ENCODE data around the gene MEIKIN. TPM values are rescaled to one million over a fixed set of nuclear protein-coding genes. Genes with fewer than 3 reads are reported as not detected.
A peak's percentile ranks its signal among the peaks of the same experiment; 100 is the strongest.

The MEIKIN gene
- total RNA-seq, 1 experiment from 2014 or later: not detected

GRCh38 chr5:131769961-131770360 is 175.5 kb downstream of the MEIKIN start:
- in situ Hi-C loops (cut with HindIII; ENCODE audit: low pct_unique_long_range_greater_than_20kb, low sequenced_read_pairs): no loop called here
- no peaks in the 10 kb centered on the region for H3K27me3 ChIP-seq (ENCODE audit: control insufficient read depth, insufficient read depth, low read length)
- ATAC-seq: 0 out of 2 replicates have a peak, but pooled peaks have one; percentile 53
- no peaks in the 10 kb centered on the region for H3K36me3 ChIP-seq (ENCODE audit: control insufficient read depth, insufficient read depth, low read length)
- no peak overlapping the region for H3K4me3 ChIP-seq (ENCODE audit: low read depth in 2 of 2, low read length in 2 of 2)
- ChIA-PET CTCF (no interaction called here), POLR2A (no interaction called here)
- no TSS peak for BruUV-seq (replicated peaks)
- H3K27ac ChIP-seq (ENCODE audit: low read length): no peak overlapping the region
- intact Hi-C loops (cut with micrococcal nuclease; ENCODE audit: unreplicated experiment): no loop called here
- H3K4me1 ChIP-seq (ENCODE audit: control insufficient read depth, insufficient read depth, low read length): peaks cover 17% of the 10 kb centered on the region; the same call in 1 of the 2 replicates
- no peak for DNase-seq (ENCODE audit: low read depth, low spot score)
- peaks cover 5% of the 10 kb centered on the region; the same call in 1 of the 2 replicates for H3K9me3 ChIP-seq (ENCODE audit: control insufficient read depth, insufficient read depth, low read depth, low read length)
- TF ChIP-seq TCF7L2 (IDR thresholded peaks at IDR 0.05; ENCODE audit: low read depth, low read length): no peak
- no peak for TF ChIP-seq REST (IDR thresholded peaks at IDR 0.05; ENCODE audit: insufficient read depth in 1 of 2, low read depth in 2 of 2, low read length in 1 of 2)
- no peak for TF ChIP-seq POLR2AphosphoS5 (IDR thresholded peaks at IDR 0.05; ENCODE audit: low read depth, low read length)
- no peak for TF ChIP-seq SIN3A (IDR thresholded peaks at IDR 0.05; ENCODE audit: borderline replicate concordance, insufficient read depth, low read depth, low read length)
- no peak for TF ChIP-seq CTCF (IDR thresholded peaks at IDR 0.05)

GRCh38 chr5:131769336-131769735 is 176.1 kb downstream of the MEIKIN start:
- ChIA-PET CTCF (no interaction called here), POLR2A (no interaction called here)
- ATAC-seq: no peak
- H3K27me3 ChIP-seq (ENCODE audit: control insufficient read depth, insufficient read depth, low read length): no peaks in the 10 kb centered on the region
- TF ChIP-seq TCF7L2 (IDR thresholded peaks at IDR 0.05; ENCODE audit: low read depth, low read length) (no peak), SIN3A (IDR thresholded peaks at IDR 0.05; ENCODE audit: borderline replicate concordance, insufficient read depth, low read depth, low read length) (no peak), CTCF (IDR thresholded peaks at IDR 0.05) (no peak), REST (IDR thresholded peaks at IDR 0.05; ENCODE audit: insufficient read depth in 1 of 2, low read depth in 2 of 2, low read length in 1 of 2) (no peak), POLR2AphosphoS5 (IDR thresholded peaks at IDR 0.05; ENCODE audit: low read depth, low read length) (no peak)
- intact Hi-C loops (cut with micrococcal nuclease; ENCODE audit: unreplicated experiment) (no loop called here), in situ Hi-C loops (cut with HindIII; ENCODE audit: low pct_unique_long_range_greater_than_20kb, low sequenced_read_pairs) (no loop called here)
- no TSS peak for BruUV-seq (replicated peaks)
- DNase-seq (ENCODE audit: low read depth, low spot score): no peak
- no peaks in the 10 kb centered on the region for H3K36me3 ChIP-seq (ENCODE audit: control insufficient read depth, insufficient read depth, low read length)
- H3K9me3 ChIP-seq (ENCODE audit: control insufficient read depth, insufficient read depth, low read depth, low read length): peaks cover 5% of the 10 kb centered on the region; the same call in 1 of the 2 replicates
- H3K4me3 ChIP-seq (ENCODE audit: low read depth in 2 of 2, low read length in 2 of 2): no peak overlapping the region
- H3K27ac ChIP-seq (ENCODE audit: low read length): no peak overlapping the region
- peaks cover 14% of the 10 kb centered on the region; the same call in 1 of the 2 replicates for H3K4me1 ChIP-seq (ENCODE audit: control insufficient read depth, insufficient read depth, low read length)

Measured in Panc1 (cell line).